Measurements from ENCODE around the gene MRPL34. TPM values are rescaled to one million over a fixed set of nuclear protein-coding genes. Genes with fewer than 3 reads are reported as not detected.
A peak's percentile ranks its signal among the peaks of the same experiment; 100 is the strongest.

Gene MRPL34
- total RNA-seq, 1 experiment from 2014 or later = 87.7 TPM

DNA sequence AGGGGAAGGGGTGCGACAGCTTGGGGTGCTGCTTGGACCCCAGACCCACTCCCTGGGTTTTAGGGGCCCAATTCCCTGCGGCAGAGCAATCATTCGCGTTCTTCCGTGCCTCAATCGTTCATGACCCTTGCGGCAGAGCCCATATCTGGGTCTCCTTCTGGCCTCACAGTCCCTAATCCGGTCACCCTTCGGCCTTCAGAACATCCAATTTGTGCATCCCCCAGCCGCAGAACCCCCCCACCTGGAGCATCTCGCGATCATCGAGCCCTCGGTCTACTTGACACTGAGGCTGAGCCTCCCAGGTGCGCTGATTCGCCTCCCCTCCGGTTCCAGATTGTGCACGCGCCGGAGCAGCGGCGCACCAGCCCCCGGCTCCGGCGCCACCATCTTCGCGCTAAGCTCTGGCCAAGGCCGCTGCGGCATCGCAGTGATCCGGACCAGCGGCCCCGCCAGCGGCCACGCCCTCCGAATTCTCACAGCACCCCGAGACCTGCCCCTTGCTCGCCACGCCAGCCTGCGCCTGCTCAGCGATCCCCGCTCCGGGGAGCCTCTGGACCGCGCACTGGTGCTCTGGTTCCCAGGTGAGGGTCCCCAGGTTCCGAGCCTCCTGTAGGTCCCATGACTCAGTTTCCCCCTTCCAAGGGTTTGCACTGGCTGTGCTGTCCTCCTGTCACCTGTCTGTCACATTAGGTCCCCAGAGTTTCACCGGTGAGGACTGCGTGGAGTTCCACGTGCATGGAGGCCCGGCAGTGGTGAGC lies 32.2 kb downstream of the MRPL34 start:
- no peaks in the 10 kb centered on the region for H3K27me3 ChIP-seq (ENCODE audit: control insufficient read depth, insufficient read depth, low read length)
- ChIA-PET POLR2A (no interaction called here), CTCF (no interaction called here)
- no peak for ATAC-seq
- H3K9me3 ChIP-seq (ENCODE audit: control insufficient read depth, insufficient read depth, low read depth, low read length) = no peaks in the 10 kb centered on the region
- peaks cover 7% of the 10 kb centered on the region; the same call in 1 of the 2 replicates for H3K36me3 ChIP-seq (ENCODE audit: control insufficient read depth, insufficient read depth, low read length)
- intact Hi-C loops (cut with micrococcal nuclease; ENCODE audit: unreplicated experiment) (no loop called here), in situ Hi-C loops (cut with HindIII; ENCODE audit: low pct_unique_long_range_greater_than_20kb, low sequenced_read_pairs) (no loop called here)
- no TSS peak for BruUV-seq (replicated peaks)
- H3K4me1 ChIP-seq (ENCODE audit: control insufficient read depth, insufficient read depth, low read length) = peaks cover 12% of the 10 kb centered on the region
- TF ChIP-seq, protein P1, sequence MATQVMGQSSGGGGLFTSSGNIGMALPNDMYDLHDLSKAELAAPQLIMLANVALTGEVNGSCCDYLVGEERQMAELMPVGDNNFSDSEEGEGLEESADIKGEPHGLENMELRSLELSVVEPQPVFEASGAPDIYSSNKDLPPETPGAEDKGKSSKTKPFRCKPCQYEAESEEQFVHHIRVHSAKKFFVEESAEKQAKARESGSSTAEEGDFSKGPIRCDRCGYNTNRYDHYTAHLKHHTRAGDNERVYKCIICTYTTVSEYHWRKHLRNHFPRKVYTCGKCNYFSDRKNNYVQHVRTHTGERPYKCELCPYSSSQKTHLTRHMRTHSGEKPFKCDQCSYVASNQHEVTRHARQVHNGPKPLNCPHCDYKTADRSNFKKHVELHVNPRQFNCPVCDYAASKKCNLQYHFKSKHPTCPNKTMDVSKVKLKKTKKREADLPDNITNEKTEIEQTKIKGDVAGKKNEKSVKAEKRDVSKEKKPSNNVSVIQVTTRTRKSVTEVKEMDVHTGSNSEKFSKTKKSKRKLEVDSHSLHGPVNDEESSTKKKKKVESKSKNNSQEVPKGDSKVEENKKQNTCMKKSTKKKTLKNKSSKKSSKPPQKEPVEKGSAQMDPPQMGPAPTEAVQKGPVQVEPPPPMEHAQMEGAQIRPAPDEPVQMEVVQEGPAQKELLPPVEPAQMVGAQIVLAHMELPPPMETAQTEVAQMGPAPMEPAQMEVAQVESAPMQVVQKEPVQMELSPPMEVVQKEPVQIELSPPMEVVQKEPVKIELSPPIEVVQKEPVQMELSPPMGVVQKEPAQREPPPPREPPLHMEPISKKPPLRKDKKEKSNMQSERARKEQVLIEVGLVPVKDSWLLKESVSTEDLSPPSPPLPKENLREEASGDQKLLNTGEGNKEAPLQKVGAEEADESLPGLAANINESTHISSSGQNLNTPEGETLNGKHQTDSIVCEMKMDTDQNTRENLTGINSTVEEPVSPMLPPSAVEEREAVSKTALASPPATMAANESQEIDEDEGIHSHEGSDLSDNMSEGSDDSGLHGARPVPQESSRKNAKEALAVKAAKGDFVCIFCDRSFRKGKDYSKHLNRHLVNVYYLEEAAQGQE (IDR thresholded peaks at IDR 0.05; ENCODE audit: insufficient read depth in 1 of 2, low read depth in 2 of 2, low read length in 1 of 2) = no peak
- no peak for TF ChIP-seq POLR2AphosphoS5 (IDR thresholded peaks at IDR 0.05; ENCODE audit: low read depth, low read length)
- TF ChIP-seq TCF7L2 (IDR thresholded peaks at IDR 0.05; ENCODE audit: low read depth, low read length) = no peak
- TF ChIP-seq SIN3A (IDR thresholded peaks at IDR 0.05; ENCODE audit: borderline replicate concordance, insufficient read depth, low read depth, low read length) = no peak
- TF ChIP-seq, protein P2, sequence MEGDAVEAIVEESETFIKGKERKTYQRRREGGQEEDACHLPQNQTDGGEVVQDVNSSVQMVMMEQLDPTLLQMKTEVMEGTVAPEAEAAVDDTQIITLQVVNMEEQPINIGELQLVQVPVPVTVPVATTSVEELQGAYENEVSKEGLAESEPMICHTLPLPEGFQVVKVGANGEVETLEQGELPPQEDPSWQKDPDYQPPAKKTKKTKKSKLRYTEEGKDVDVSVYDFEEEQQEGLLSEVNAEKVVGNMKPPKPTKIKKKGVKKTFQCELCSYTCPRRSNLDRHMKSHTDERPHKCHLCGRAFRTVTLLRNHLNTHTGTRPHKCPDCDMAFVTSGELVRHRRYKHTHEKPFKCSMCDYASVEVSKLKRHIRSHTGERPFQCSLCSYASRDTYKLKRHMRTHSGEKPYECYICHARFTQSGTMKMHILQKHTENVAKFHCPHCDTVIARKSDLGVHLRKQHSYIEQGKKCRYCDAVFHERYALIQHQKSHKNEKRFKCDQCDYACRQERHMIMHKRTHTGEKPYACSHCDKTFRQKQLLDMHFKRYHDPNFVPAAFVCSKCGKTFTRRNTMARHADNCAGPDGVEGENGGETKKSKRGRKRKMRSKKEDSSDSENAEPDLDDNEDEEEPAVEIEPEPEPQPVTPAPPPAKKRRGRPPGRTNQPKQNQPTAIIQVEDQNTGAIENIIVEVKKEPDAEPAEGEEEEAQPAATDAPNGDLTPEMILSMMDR (IDR thresholded peaks at IDR 0.05) = no peak
- no peak for DNase-seq (ENCODE audit: low read depth, low spot score)
- peak overlapping the region; percentile 98 for H3K27ac ChIP-seq (ENCODE audit: low read length)
- peak overlapping the region; percentile 86 to 94 for H3K4me3 ChIP-seq (ENCODE audit: low read depth in 2 of 2, low read length in 2 of 2)

DNA sequence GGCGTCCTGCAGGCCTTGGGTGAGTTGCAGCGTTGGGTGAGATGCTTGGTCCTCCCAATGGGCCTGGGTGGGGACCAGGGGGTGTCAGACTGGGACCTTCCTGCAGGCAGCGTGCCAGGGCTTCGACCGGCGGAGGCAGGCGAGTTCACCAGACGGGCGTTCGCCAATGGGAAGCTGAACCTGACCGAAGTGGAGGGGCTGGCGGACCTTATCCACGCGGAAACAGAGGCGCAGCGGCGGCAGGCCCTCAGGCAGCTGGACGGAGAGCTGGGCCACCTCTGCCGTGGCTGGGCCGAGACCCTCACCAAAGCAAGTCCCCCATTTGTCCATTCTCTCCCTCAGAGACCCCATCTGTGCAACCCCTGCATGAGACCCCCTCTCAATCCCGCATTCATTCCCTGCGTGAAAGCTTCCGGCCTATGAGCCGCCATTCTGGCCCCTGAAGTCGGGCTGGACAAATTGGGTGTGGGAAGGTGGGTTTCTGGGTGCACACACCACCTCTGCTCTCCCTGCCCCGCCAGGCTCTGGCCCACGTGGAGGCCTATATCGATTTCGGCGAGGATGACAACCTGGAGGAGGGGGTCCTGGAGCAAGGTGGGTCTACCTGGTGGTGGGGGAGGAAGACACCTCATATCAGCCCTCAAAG lies 32.9 kb downstream of the MRPL34 start:
- POLR2A ChIA-PET = no interaction called here
- Histone ChIP-seq H3K27me3 (ENCODE audit: control insufficient read depth, insufficient read depth, low read length) (no peaks in the 10 kb centered on the region), H3K4me1 (ENCODE audit: control insufficient read depth, insufficient read depth, low read length) (peaks cover 12% of the 10 kb centered on the region), H3K27ac (ENCODE audit: low read length) (0 out of 2 replicates have a peak overlapping the region, but pooled peaks have one; percentile 98), H3K4me3 (ENCODE audit: low read depth in 2 of 2, low read length in 2 of 2) (peak overlapping the region; percentile 86 to 94), H3K9me3 (ENCODE audit: control insufficient read depth, insufficient read depth, low read depth, low read length) (no peaks in the 10 kb centered on the region), H3K36me3 (ENCODE audit: control insufficient read depth, insufficient read depth, low read length) (peaks cover 7% of the 10 kb centered on the region; the same call in 1 of the 2 replicates)
- ATAC-seq (no peak), DNase-seq (ENCODE audit: low read depth, low spot score) (no peak)
- CTCF ChIA-PET = no interaction called here
- BruUV-seq (replicated peaks) = no TSS peak
- intact Hi-C loops (cut with micrococcal nuclease; ENCODE audit: unreplicated experiment) (no loop called here), in situ Hi-C loops (cut with HindIII; ENCODE audit: low pct_unique_long_range_greater_than_20kb, low sequenced_read_pairs) (no loop called here)
- TF ChIP-seq, protein P2 (IDR thresholded peaks at IDR 0.05) = no peak
- TF ChIP-seq, protein P1 (IDR thresholded peaks at IDR 0.05; ENCODE audit: insufficient read depth in 1 of 2, low read depth in 2 of 2, low read length in 1 of 2) = no peak
- no peak for TF ChIP-seq TCF7L2 (IDR thresholded peaks at IDR 0.05; ENCODE audit: low read depth, low read length)
- TF ChIP-seq POLR2AphosphoS5 (IDR thresholded peaks at IDR 0.05; ENCODE audit: low read depth, low read length) = no peak
- no peak for TF ChIP-seq SIN3A (IDR thresholded peaks at IDR 0.05; ENCODE audit: borderline replicate concordance, insufficient read depth, low read depth, low read length)
